ENCODE data around the gene TMEM81.

TMEM81 gene

DNA sequence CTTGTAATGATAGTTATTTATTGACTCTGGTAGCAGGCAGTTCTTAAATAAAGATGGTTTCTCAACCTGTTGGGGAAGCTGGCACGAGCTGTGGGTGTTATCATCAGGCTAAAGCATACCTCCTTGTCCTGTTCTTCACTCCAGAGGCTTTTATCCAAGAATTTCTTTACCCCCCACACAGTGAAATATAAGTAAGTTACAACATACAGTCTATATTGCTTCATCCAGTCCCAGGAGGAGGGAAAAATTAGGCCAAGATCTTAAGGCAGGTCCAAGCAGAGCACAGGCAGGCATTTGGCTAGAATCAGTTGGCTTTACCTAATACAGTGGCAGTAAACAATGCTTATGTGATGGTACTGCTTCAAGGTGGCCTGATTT is 6.3 kb downstream of the TMEM81 start:
- Histone ChIP-seq H3K27ac (ENCODE audit: insufficient read depth, low read length, poor library complexity, severe bottlenecking) (no peak overlapping the region), H3K36me3 (ENCODE audit: control insufficient read depth, insufficient read depth, low read length) (no peaks in the 10 kb centered on the region), H3K27me3 (replicated peaks; ENCODE audit: control insufficient read depth, insufficient read depth, low read length, poor library complexity, severe bottlenecking) (no peaks in the 10 kb centered on the region), H3K4me1 (ENCODE audit: control insufficient read depth, insufficient read depth, low read length, poor library complexity, severe bottlenecking) (no peaks in the 10 kb centered on the region), H3K9me3 (ENCODE audit: control insufficient read depth, low read length) (no peaks in the 10 kb centered on the region), H3K4me3 (ENCODE audit: insufficient read depth, low read depth, low read length, poor library complexity, severe bottlenecking) (no peak overlapping the region)
- DNase-seq: no peak

DNA sequence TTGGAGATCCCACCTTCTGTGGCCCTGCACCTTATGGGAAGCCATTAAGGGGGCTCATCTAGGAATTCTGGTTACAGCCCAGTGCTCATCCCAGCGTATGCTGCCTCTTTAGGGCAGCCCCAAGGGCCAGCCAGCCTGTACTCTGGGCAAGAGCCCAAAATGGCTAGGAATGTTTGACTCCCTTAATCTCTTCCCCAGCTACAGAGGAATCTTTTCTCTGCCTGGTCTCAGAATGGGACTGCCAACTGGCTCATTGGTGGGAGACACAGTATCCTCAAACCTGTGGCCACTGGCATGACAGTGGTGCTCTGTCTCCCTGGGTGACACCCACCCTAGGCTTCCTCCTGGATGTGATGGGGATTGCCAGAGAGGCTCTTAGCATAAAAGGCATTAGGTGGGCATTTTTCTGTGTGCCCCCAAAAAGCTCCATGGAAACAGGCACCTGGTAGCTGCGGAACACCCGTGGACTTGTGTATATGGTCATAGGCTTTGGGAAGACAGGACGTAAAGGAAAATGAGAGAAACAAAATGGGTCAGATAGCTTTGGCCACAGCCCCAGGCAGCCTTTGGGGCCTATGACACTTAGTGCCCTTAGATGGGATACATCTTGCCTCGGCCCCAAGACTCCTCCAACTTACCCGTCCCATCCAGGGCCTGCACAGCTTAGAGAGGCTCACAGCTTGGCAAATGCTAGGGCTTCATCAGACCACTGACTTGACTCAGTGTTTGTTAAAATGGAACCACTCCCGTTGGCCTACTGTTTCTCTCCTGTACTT is 6.9 kb downstream of the TMEM81 start:
- H3K4me3 ChIP-seq (ENCODE audit: insufficient read depth, low read depth, low read length, poor library complexity, severe bottlenecking): no peak overlapping the region
- no peaks in the 10 kb centered on the region for H3K4me1 ChIP-seq (ENCODE audit: control insufficient read depth, insufficient read depth, low read length, poor library complexity, severe bottlenecking)
- no peaks in the 10 kb centered on the region for H3K36me3 ChIP-seq (ENCODE audit: control insufficient read depth, insufficient read depth, low read length)
- H3K9me3 ChIP-seq (ENCODE audit: control insufficient read depth, low read length): no peaks in the 10 kb centered on the region
- H3K27ac ChIP-seq (ENCODE audit: insufficient read depth, low read length, poor library complexity, severe bottlenecking): no peak overlapping the region
- DNase-seq: no peak
- H3K27me3 ChIP-seq (replicated peaks; ENCODE audit: control insufficient read depth, insufficient read depth, low read length, poor library complexity, severe bottlenecking): no peaks in the 10 kb centered on the region

- Histone ChIP-seq H3K27ac (ENCODE audit: insufficient read depth, low read length, poor library complexity, severe bottlenecking) (no peak overlapping the region), H3K27me3 (replicated peaks; ENCODE audit: control insufficient read depth, insufficient read depth, low read length, poor library complexity, severe bottlenecking) (no peaks in the 10 kb centered on the region), H3K4me1 (ENCODE audit: control insufficient read depth, insufficient read depth, low read length, poor library complexity, severe bottlenecking) (no peaks in the 10 kb centered on the region), H3K9me3 (ENCODE audit: control insufficient read depth, low read length) (no peaks in the 10 kb centered on the region), H3K4me3 (ENCODE audit: insufficient read depth, low read depth, low read length, poor library complexity, severe bottlenecking) (no peak overlapping the region), H3K36me3 (ENCODE audit: control insufficient read depth, insufficient read depth, low read length) (no peaks in the 10 kb centered on the region)
- no peak for DNase-seq
Measured at GRCh38 chr1:205076245-205076761, 8.0 kb downstream of the TMEM81 start.

DNA sequence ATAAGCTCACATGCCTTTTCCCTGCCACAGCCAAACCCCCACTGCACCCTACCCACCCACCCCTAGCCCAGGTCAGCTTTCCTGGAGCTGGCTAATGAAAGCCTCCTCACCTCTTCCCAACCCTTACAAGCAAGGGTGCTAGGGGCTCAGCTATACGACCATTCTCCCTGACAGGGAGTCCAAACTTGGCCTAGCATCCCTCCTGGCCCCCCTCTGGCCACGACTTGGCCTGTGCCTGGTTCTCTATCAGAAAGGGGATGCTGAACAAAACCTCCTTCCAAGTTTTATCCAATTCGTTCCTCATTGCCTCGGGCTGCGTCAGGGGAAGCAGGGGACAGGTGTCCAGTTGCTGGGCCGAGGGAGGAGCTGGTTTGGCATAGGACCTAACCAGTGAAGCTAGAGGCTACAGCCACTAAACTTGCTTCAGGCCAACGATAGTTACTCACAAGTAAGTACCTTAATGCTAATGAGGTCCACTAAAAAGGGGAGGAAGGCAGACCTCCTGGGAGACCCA is 8.6 kb downstream of the TMEM81 start:
- H3K4me3 ChIP-seq (ENCODE audit: insufficient read depth, low read depth, low read length, poor library complexity, severe bottlenecking): no peak overlapping the region
- no peaks in the 10 kb centered on the region for H3K27me3 ChIP-seq (replicated peaks; ENCODE audit: control insufficient read depth, insufficient read depth, low read length, poor library complexity, severe bottlenecking)
- no peaks in the 10 kb centered on the region for H3K9me3 ChIP-seq (ENCODE audit: control insufficient read depth, low read length)
- H3K4me1 ChIP-seq (ENCODE audit: control insufficient read depth, insufficient read depth, low read length, poor library complexity, severe bottlenecking): no peaks in the 10 kb centered on the region
- no peak for DNase-seq
- no peaks in the 10 kb centered on the region for H3K36me3 ChIP-seq (ENCODE audit: control insufficient read depth, insufficient read depth, low read length)
- H3K27ac ChIP-seq (ENCODE audit: insufficient read depth, low read length, poor library complexity, severe bottlenecking): no peak overlapping the region

GRCh38 chr1:205074513-205074912 is 9.7 kb downstream of the TMEM81 start:
- Histone ChIP-seq H3K4me3 (ENCODE audit: insufficient read depth, low read depth, low read length, poor library complexity, severe bottlenecking) (no peak overlapping the region), H3K9me3 (ENCODE audit: control insufficient read depth, low read length) (no peaks in the 10 kb centered on the region), H3K27ac (ENCODE audit: insufficient read depth, low read length, poor library complexity, severe bottlenecking) (no peak overlapping the region), H3K27me3 (replicated peaks; ENCODE audit: control insufficient read depth, insufficient read depth, low read length, poor library complexity, severe bottlenecking) (no peaks in the 10 kb centered on the region), H3K4me1 (ENCODE audit: control insufficient read depth, insufficient read depth, low read length, poor library complexity, severe bottlenecking) (no peaks in the 10 kb centered on the region), H3K36me3 (ENCODE audit: control insufficient read depth, insufficient read depth, low read length) (no peaks in the 10 kb centered on the region)
- DNase-seq: no peak

DNA sequence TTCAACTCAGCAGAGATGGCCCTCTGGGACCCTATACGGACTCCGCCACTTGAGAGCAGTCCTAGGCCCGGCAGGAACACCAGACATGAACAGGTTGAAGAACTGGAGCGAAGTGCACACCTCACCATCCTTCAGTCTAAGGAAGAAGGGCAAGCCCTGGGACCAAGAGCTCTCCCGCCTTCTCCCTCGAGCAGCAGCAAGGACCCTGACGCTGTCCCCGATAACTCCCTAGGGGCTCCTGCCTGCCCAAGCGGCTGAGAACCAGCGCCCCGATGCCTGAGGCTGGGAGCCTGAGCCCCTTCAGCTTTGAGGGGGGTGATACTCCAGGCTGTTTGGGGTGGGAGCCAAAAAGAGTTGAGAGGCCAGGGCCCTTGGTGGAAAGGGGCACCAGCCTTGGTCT is 10.2 kb downstream of the TMEM81 start:
- Histone ChIP-seq H3K27me3 (replicated peaks; ENCODE audit: control insufficient read depth, insufficient read depth, low read length, poor library complexity, severe bottlenecking) (no peaks in the 10 kb centered on the region), H3K4me1 (ENCODE audit: control insufficient read depth, insufficient read depth, low read length, poor library complexity, severe bottlenecking) (no peaks in the 10 kb centered on the region), H3K27ac (ENCODE audit: insufficient read depth, low read length, poor library complexity, severe bottlenecking) (no peak overlapping the region), H3K9me3 (ENCODE audit: control insufficient read depth, low read length) (no peaks in the 10 kb centered on the region), H3K4me3 (ENCODE audit: insufficient read depth, low read depth, low read length, poor library complexity, severe bottlenecking) (no peak overlapping the region), H3K36me3 (ENCODE audit: control insufficient read depth, insufficient read depth, low read length) (no peaks in the 10 kb centered on the region)
- DNase-seq: no peak

GRCh38 chr1:205073511-205073910 is 10.7 kb downstream of the TMEM81 start:
- no peak for DNase-seq
- Histone ChIP-seq H3K4me1 (ENCODE audit: control insufficient read depth, insufficient read depth, low read length, poor library complexity, severe bottlenecking) (no peaks in the 10 kb centered on the region), H3K27ac (ENCODE audit: insufficient read depth, low read length, poor library complexity, severe bottlenecking) (no peak overlapping the region), H3K4me3 (ENCODE audit: insufficient read depth, low read depth, low read length, poor library complexity, severe bottlenecking) (no peak overlapping the region), H3K9me3 (ENCODE audit: control insufficient read depth, low read length) (no peaks in the 10 kb centered on the region), H3K27me3 (replicated peaks; ENCODE audit: control insufficient read depth, insufficient read depth, low read length, poor library complexity, severe bottlenecking) (no peaks in the 10 kb centered on the region), H3K36me3 (ENCODE audit: control insufficient read depth, insufficient read depth, low read length) (no peaks in the 10 kb centered on the region)

DNA sequence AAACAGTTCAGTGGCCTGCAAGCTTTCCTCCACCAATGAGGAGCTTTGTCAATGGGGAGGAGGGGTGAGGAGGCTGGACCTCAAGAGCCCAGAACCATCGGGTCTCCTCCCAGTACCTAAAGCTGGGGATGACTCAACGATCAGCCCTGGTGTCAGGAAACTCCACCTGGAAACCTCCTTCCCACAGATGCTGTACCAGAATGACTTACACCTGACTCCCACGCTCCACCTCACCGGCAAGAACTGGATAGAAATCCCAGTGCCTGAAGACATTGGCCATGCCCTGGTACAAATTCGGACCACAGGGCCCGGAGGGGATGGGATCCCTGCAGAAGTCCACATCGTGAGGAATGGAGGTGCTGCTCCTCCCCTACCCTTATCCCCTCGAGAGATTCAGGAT is 11.4 kb downstream of the TMEM81 start:
- no peak overlapping the region for H3K27ac ChIP-seq (ENCODE audit: insufficient read depth, low read length, poor library complexity, severe bottlenecking)
- no peak for DNase-seq
- no peaks in the 10 kb centered on the region for H3K27me3 ChIP-seq (replicated peaks; ENCODE audit: control insufficient read depth, insufficient read depth, low read length, poor library complexity, severe bottlenecking)
- H3K4me3 ChIP-seq (ENCODE audit: insufficient read depth, low read depth, low read length, poor library complexity, severe bottlenecking): no peak overlapping the region
- H3K4me1 ChIP-seq (ENCODE audit: control insufficient read depth, insufficient read depth, low read length, poor library complexity, severe bottlenecking): no peaks in the 10 kb centered on the region
- no peaks in the 10 kb centered on the region for H3K36me3 ChIP-seq (ENCODE audit: control insufficient read depth, insufficient read depth, low read length)
- H3K9me3 ChIP-seq (ENCODE audit: control insufficient read depth, low read length): no peaks in the 10 kb centered on the region

DNA sequence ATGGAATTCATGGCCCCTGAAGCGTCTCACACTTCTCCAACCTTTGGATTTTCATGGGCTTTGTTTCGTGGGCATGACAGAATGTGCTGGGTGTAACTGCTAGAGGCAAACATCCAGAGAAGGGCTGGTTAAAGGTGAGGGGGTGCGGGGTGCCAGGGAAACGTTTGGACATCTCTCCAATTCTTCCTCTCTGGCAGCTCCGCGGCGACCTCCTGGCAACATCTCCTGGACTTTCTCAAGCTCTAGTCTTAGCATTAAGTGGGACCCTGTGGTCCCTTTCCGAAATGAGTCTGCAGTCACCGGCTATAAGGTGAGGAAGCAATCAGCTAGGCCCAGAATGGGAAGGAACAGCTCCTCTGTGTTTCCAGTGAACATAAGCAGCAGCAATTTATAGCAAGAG is 12.0 kb downstream of the TMEM81 start:
- Histone ChIP-seq H3K27me3 (replicated peaks; ENCODE audit: control insufficient read depth, insufficient read depth, low read length, poor library complexity, severe bottlenecking) (no peaks in the 10 kb centered on the region), H3K4me3 (ENCODE audit: insufficient read depth, low read depth, low read length, poor library complexity, severe bottlenecking) (no peak overlapping the region), H3K27ac (ENCODE audit: insufficient read depth, low read length, poor library complexity, severe bottlenecking) (no peak overlapping the region), H3K9me3 (ENCODE audit: control insufficient read depth, low read length) (no peaks in the 10 kb centered on the region), H3K36me3 (ENCODE audit: control insufficient read depth, insufficient read depth, low read length) (no peaks in the 10 kb centered on the region), H3K4me1 (ENCODE audit: control insufficient read depth, insufficient read depth, low read length, poor library complexity, severe bottlenecking) (no peaks in the 10 kb centered on the region)
- DNase-seq: no peak

DNA sequence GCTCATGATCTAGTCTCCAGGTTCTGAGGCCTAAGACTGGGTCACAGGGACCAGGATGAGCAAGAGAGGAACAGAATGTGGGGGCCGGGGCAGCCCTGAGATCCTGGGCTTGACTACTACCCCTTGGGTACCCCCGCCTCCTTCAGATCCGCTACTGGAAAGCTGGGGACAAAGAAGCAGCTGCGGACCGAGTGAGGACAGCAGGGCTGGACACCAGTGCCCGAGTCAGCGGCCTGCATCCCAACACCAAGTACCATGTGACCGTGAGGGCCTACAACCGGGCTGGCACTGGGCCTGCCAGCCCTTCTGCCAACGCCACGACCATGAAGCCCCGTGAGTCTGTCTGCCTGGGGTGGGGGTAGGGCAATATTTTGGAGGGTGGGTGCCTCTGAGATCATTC is 12.5 kb downstream of the TMEM81 start:
- no peaks in the 10 kb centered on the region for H3K36me3 ChIP-seq (ENCODE audit: control insufficient read depth, insufficient read depth, low read length)
- H3K4me1 ChIP-seq (ENCODE audit: control insufficient read depth, insufficient read depth, low read length, poor library complexity, severe bottlenecking): no peaks in the 10 kb centered on the region
- H3K9me3 ChIP-seq (ENCODE audit: control insufficient read depth, low read length): no peaks in the 10 kb centered on the region
- no peaks in the 10 kb centered on the region for H3K27me3 ChIP-seq (replicated peaks; ENCODE audit: control insufficient read depth, insufficient read depth, low read length, poor library complexity, severe bottlenecking)
- H3K4me3 ChIP-seq (ENCODE audit: insufficient read depth, low read depth, low read length, poor library complexity, severe bottlenecking): no peak overlapping the region
- no peak for DNase-seq
- no peak overlapping the region for H3K27ac ChIP-seq (ENCODE audit: insufficient read depth, low read length, poor library complexity, severe bottlenecking)

All from effector memory CD4-positive, alpha-beta T cell (primary cell).